HS-27A (cell line): ENCODE measurements around the gene LINC01488.

Experiments used
- DNase-seq: peaks from one replicate; pipeline ENCODE4 v3.0.0-alpha.2; 2012; ENCODE audit warnings: low read depth, missing footprints

The LINC01488 gene

GRCh38 chr11:69481393-69481844, at the start of gene LINC01488:
Gene LINC01488 (plus strand): TSS chr11:69481663.
- DNase-seq = no peak

- DNase-seq = no peak
Measured at GRCh38 chr11:69431893-69432738, 49.3 kb upstream of the LINC01488 start.

GRCh38 chr11:69433741-69434140, 47.7 kb upstream of the LINC01488 start:
- no peak for DNase-seq

GRCh38 chr11:69434471-69434931, 47.0 kb upstream of the LINC01488 start:
- no peak for DNase-seq

GRCh38 chr11:69435161-69435986, 46.1 kb upstream of the LINC01488 start:
- DNase-seq = no peak

- no peak for DNase-seq
Measured at GRCh38 chr11:69436041-69436982, 45.2 kb upstream of the LINC01488 start.

- DNase-seq = peak; percentile 57
Measured at GRCh38 chr11:69437001-69437875, 44.2 kb upstream of the LINC01488 start.

- no peak for DNase-seq
Measured at GRCh38 chr11:69437876-69438205, 43.6 kb upstream of the LINC01488 start.

GRCh38 chr11:69438286-69438920, 43.1 kb upstream of the LINC01488 start:
- no peak for DNase-seq

GRCh38 chr11:69439127-69439526, 42.3 kb upstream of the LINC01488 start:
- no peak for DNase-seq

- no peak for DNase-seq
Measured at GRCh38 chr11:69439651-69440464, 41.6 kb upstream of the LINC01488 start.

GRCh38 chr11:69440876-69441275, 40.6 kb upstream of the LINC01488 start:
- no peak for DNase-seq

GRCh38 chr11:69442012-69442806, 39.3 kb upstream of the LINC01488 start:
- no peak for DNase-seq

GRCh38 chr11:69442807-69443137, 38.7 kb upstream of the LINC01488 start:
- DNase-seq = no peak

GRCh38 chr11:69443138-69443967, 38.1 kb upstream of the LINC01488 start:
- peak; percentile 90 for DNase-seq

- DNase-seq = no peak
Measured at GRCh38 chr11:69443968-69444364, 37.5 kb upstream of the LINC01488 start.

- no peak for DNase-seq
Measured at GRCh38 chr11:69444381-69445130, 36.9 kb upstream of the LINC01488 start.
